ENCODE measurements around the gene INSYN2A.

INSYN2A gene

GRCh38 chr10:127195571-127196281 lies 665 bp downstream of the INSYN2A start:
- in situ Hi-C loops (cut with MboI; ENCODE audit: low sequenced_read_pairs): no loop called here

GRCh38 chr10:127195041-127195506 lies 1.3 kb downstream of the INSYN2A start:
- in situ Hi-C loops (cut with MboI; ENCODE audit: low sequenced_read_pairs): no loop called here

- in situ Hi-C loops (cut with MboI; ENCODE audit: low sequenced_read_pairs): no loop called here
These were observed 1.8 kb downstream of the INSYN2A start for GRCh38 chr10:127194599-127194998.

- in situ Hi-C loops (cut with MboI; ENCODE audit: low sequenced_read_pairs): no loop called here
These were observed 2.3 kb downstream of the INSYN2A start for GRCh38 chr10:127194111-127194510.

GRCh38 chr10:127193125-127193524 lies 3.3 kb downstream of the INSYN2A start:
- in situ Hi-C loops (cut with MboI; ENCODE audit: low sequenced_read_pairs): no loop called here

- in situ Hi-C loops (cut with MboI; ENCODE audit: low sequenced_read_pairs): no loop called here
These were observed 6.0 kb downstream of the INSYN2A start for GRCh38 chr10:127190427-127190826.

- in situ Hi-C loops (cut with MboI; ENCODE audit: low sequenced_read_pairs): no loop called here
These were observed 7.2 kb downstream of the INSYN2A start for GRCh38 chr10:127189226-127189625.

- in situ Hi-C loops (cut with MboI; ENCODE audit: low sequenced_read_pairs): no loop called here
These were observed 9.6 kb downstream of the INSYN2A start for GRCh38 chr10:127186813-127187212.

GRCh38 chr10:127184582-127184981 lies 11.8 kb downstream of the INSYN2A start:
- in situ Hi-C loops (cut with MboI; ENCODE audit: low sequenced_read_pairs): no loop called here

GRCh38 chr10:127182161-127182560 lies 14.2 kb downstream of the INSYN2A start:
- in situ Hi-C loops (cut with MboI; ENCODE audit: low sequenced_read_pairs): no loop called here

GRCh38 chr10:127179612-127180250 lies 16.7 kb downstream of the INSYN2A start:
- in situ Hi-C loops (cut with MboI; ENCODE audit: low sequenced_read_pairs): no loop called here

- in situ Hi-C loops (cut with MboI; ENCODE audit: low sequenced_read_pairs): no loop called here
These were observed 19.7 kb downstream of the INSYN2A start for GRCh38 chr10:127176649-127177048.

- in situ Hi-C loops (cut with MboI; ENCODE audit: low sequenced_read_pairs): no loop called here
These were observed 20.9 kb downstream of the INSYN2A start for GRCh38 chr10:127175357-127176110.

GRCh38 chr10:127174866-127175265 lies 21.5 kb downstream of the INSYN2A start:
- in situ Hi-C loops (cut with MboI; ENCODE audit: low sequenced_read_pairs): no loop called here

GRCh38 chr10:127168261-127168660 lies 28.1 kb downstream of the INSYN2A start:
- in situ Hi-C loops (cut with MboI; ENCODE audit: low sequenced_read_pairs): no loop called here

- in situ Hi-C loops (cut with MboI; ENCODE audit: low sequenced_read_pairs): no loop called here
These were observed 33.5 kb downstream of the INSYN2A start for GRCh38 chr10:127162841-127163240.

- in situ Hi-C loops (cut with MboI; ENCODE audit: low sequenced_read_pairs): no loop called here
These were observed 34.9 kb downstream of the INSYN2A start for GRCh38 chr10:127161482-127161881.

GRCh38 chr10:127159648-127160245 lies 36.6 kb downstream of the INSYN2A start:
- in situ Hi-C loops (cut with MboI; ENCODE audit: low sequenced_read_pairs): no loop called here

- in situ Hi-C loops (cut with MboI; ENCODE audit: low sequenced_read_pairs): no loop called here
These were observed 37.7 kb downstream of the INSYN2A start for GRCh38 chr10:127158662-127159061.

GRCh38 chr10:127157506-127158200 lies 38.7 kb downstream of the INSYN2A start:
- in situ Hi-C loops (cut with MboI; ENCODE audit: low sequenced_read_pairs): no loop called here

- in situ Hi-C loops (cut with MboI; ENCODE audit: low sequenced_read_pairs): no loop called here
These were observed 39.3 kb downstream of the INSYN2A start for GRCh38 chr10:127157089-127157488.
